H1 (cell line): ENCODE results near the gene KCNIP3. TPM values are rescaled to one million over a fixed set of nuclear protein-coding genes. Genes with fewer than 3 reads are reported as not detected.

Experiments used
- CREB1 ChIP-seq: IDR thresholded peaks from 2 replicates; pipeline ENCODE4 v1.6.1; 2012; ENCODE audit warnings: inconsistent platforms
- CTBP2 ChIP-seq: IDR thresholded peaks from 2 replicates; pipeline ENCODE4 v1.7.0; 2011; ENCODE audit warnings: borderline replicate concordance, mild to moderate bottlenecking, moderate library complexity, mixed read lengths, low read length; ENCODE audit not compliant: insufficient read depth, insufficient read length
- EZH2 ChIP-seq: fragments of 200-600 bp; sonication (generic); IDR thresholded peaks from 2 replicates; pipeline ENCODE4 v1.7.1; 2012; ENCODE audit warnings: low read depth, mild to moderate bottlenecking, moderate library complexity, low read length, inconsistent platforms; ENCODE audit not compliant: severe bottlenecking
- JUN ChIP-seq: IDR thresholded peaks from 2 replicates; pipeline ENCODE4 v1.6.1; 2011; ENCODE audit warnings: low read depth, mild to moderate bottlenecking, improper control_type of control experiment, low read length
- KDM1A ChIP-seq: fragments of 200-600, 300-600 bp; sonication (generic); IDR thresholded peaks from 2 replicates; pipeline ENCODE4 v1.7.1; 2016; ENCODE audit warnings: mild to moderate bottlenecking, low read length, borderline replicate concordance
- PHF8 ChIP-seq: fragments of 200-600 bp; sonication (generic); conservative IDR thresholded peaks from 2 replicates; pipeline ENCODE4 v1.7.1; 2012; ENCODE audit warnings: low read depth, mild to moderate bottlenecking, inconsistent platforms, low read length, moderate library complexity
- RBBP5 ChIP-seq: IDR thresholded peaks from 2 replicates; pipeline ENCODE4 v1.7.1; 2012; ENCODE audit warnings: low read depth, mild to moderate bottlenecking, inconsistent platforms, low read length, moderate library complexity, borderline replicate concordance
- SP2 ChIP-seq: IDR thresholded peaks from 2 replicates; pipeline ENCODE4 v1.6.1; 2012; ENCODE audit warnings: mild to moderate bottlenecking, low read length, inconsistent platforms
- SUZ12 ChIP-seq: fragments of 200-600 bp; sonication (generic); IDR thresholded peaks from 2 replicates; pipeline ENCODE4 v1.6.1; 2012; ENCODE audit warnings: mild to moderate bottlenecking, inconsistent platforms, low read length, moderate library complexity, mixed read lengths
- polyA plus RNA-seq, 7 experiments: library from polyadenylated mRNA; depleted of rRNA in 3 of 7; stranded (reverse) in 5 of 7; unstranded in 2 of 7; fragments of >200 nt in 5 of 7; fragments of 200-250 nt in 2 of 7; gene quantifications; 1 replicate in 5 of 7; 2 replicates in 1 of 7; 4 replicates in 1 of 7; pipeline versions ENCODE4 v1.2.1 to v1.2.3, GENCODE V29; 2011 to 2013; ENCODE audit warnings: missing spikeins in 2 of 7, mixed read lengths in 2 of 7
- total RNA-seq: library from RNA; stranded (reverse); fragmentation: NEBNext Ultra II Directional; extraction: Animal tissue kit (Norgen Biotek cat#: 25700); gene quantifications from 2 replicates; pipeline ENCODE4 v1.2.1, GENCODE V29; 2021

The KCNIP3 gene
- total and polyA plus RNA-seq, 2 of the 8 experiments (the other 6 are each of a cell fraction or from before 2014, with no cell fraction given): 0.33 to 1.9 TPM

DNA sequence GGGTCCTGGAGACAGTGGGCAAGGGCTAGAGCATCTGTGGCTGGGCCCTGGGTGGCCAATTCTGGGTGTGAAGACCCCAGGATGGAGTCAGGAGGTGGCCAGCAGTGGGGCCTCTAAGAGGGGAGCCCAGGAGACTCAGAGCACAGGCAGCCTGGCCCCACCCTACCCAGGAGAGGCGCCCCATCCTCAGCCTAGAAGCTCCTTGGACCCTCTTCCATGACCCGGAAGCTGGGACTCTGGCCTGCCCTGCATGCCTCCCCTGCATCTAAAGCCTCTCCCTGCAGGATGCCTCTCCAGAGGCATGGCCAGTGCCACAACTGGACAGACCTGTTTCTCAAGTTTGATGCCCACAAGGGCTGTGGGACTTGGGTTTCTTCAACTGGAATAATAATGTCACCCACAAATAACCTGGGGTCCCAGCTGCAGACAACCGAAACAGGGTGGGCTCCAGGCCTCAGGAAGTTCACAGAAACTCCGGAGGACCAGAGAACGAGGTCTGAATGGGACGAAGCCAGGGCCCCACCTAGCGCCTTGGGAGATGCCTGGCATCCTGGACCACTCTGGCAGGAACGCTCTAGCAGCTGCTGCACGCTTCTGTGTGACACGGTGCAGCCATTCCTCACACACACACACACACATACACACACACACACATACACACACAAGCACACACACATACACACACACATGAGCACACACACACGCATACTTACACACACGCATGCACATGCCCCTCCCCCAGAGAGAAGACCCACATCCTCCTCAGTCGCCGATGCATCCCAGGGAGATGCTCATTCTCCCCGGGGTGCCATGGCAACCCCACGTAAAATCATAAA lies 16.4 kb downstream of the KCNIP3 start (continued):
- no peak for TF ChIP-seq SUZ12
- no peak for TF ChIP-seq CTBP2
- TF ChIP-seq KDM1A: no peak
- no peak for TF ChIP-seq SP2
- TF ChIP-seq PHF8: no peak
- TF ChIP-seq CREB1: no peak
- TF ChIP-seq JUN: no peak
- TF ChIP-seq EZH2: no peak
- TF ChIP-seq RBBP5: no peak
